Endothelial cell of umbilical vein (primary cell): Measurements from ENCODE around the gene NPTN. TPM values are rescaled to one million over a fixed set of nuclear protein-coding genes. Genes with fewer than 3 reads are reported as not detected.

ENCODE experiments used
- BruUV-seq: library from RNA; stranded (reverse); fragments of 400-500 nt; replicated peaks from 2 replicates; lab custom pipeline; 2021; lab: Mats Ljungman, UMichigan
- CTCF ChIA-PET: fragments of 300-600, 350-600 bp; sonication (Branson Sonifier 250); formaldehyde crosslinking; loops from one replicate; lab custom pipeline; 2021; ENCODE audit warnings: antibody characterized with exemption, inconsistent platforms; lab: Charles Lee
- POLR2A ChIA-PET: fragments of 300-600, 350-600 bp; sonication (Branson Sonifier 250); formaldehyde crosslinking; loops from one replicate; lab custom pipeline; 2021; ENCODE audit warnings: antibody characterized with exemption, inconsistent platforms; lab: Charles Lee
- DNase-seq: peaks from one replicate; pipeline ENCODE4 v3.0.0-alpha.2; 2011; ENCODE audit warnings: low read depth, low spot score
- FAIRE-seq: peaks from 2 replicates; lab custom pipeline; 2011; peaks lifted over from hg19 to GRCh38; lab: Jason Lieb, UNC
- H2AFZ ChIP-seq: 2 replicates; pipeline ENCODE4 v1.6.0; 2012; ENCODE audit warnings: low read depth, low read length, control low read depth, inconsistent platforms
- H3K27ac ChIP-seq: 2 replicates; pipeline ENCODE4 v1.5.1; 2011; ENCODE audit warnings: low read depth, mild to moderate bottlenecking, control low read depth, low read length, moderate library complexity; ENCODE audit not compliant: insufficient read depth
- H3K27me3 ChIP-seq, 2 experiments: 2 replicates each; pipeline versions ENCODE4 v1.6.0 to v1.6.1; 2011; ENCODE audit warnings: low read length in 2 of 2, mixed read lengths in 1 of 2; ENCODE audit not compliant: control insufficient read depth in 2 of 2, insufficient read depth in 2 of 2
- H3K36me3 ChIP-seq, 2 experiments: 2 replicates in 1 of 2; 3 replicates in 1 of 2; pipeline ENCODE4 v1.5.1; 2011; ENCODE audit warnings: low read length in 2 of 2, mild to moderate bottlenecking in 1 of 2, moderate library complexity in 1 of 2; ENCODE audit not compliant: control insufficient read depth in 2 of 2, insufficient read depth in 2 of 2; ENCODE audit errors: extremely low read depth in 1 of 2
- H3K4me1 ChIP-seq: 3 replicates; pipeline ENCODE4 v1.5.1; 2011; ENCODE audit warnings: mild to moderate bottlenecking, low read length; ENCODE audit not compliant: control insufficient read depth, insufficient read depth; ENCODE audit errors: extremely low read depth
- H3K4me2 ChIP-seq: 2 replicates; pipeline ENCODE4 v1.6.1; 2011; ENCODE audit warnings: low read length, control low read depth, mixed read lengths; ENCODE audit not compliant: insufficient read depth
- H3K4me3 ChIP-seq, 3 experiments: fragments of 200-600 bp in 1 of 3; sonication (generic), shearing (Covaris generic) in 1 of 3; replicated peaks in 1 of 3; 2 replicates each; pipeline ENCODE4 v1.5.1; 2011 to 2016; ENCODE audit warnings: control low read depth in 3 of 3, low read length in 3 of 3, mild to moderate bottlenecking in 2 of 3, inconsistent platforms in 1 of 3, low read depth in 1 of 3, moderate library complexity in 1 of 3; ENCODE audit not compliant: insufficient read depth in 1 of 3
- H3K79me2 ChIP-seq: 2 replicates; pipeline ENCODE4 v1.6.0; 2012; ENCODE audit warnings: low read length, inconsistent platforms; ENCODE audit not compliant: control insufficient read depth, insufficient read depth
- H3K9ac ChIP-seq: replicated peaks from 2 replicates; pipeline ENCODE3; 2011; ENCODE audit warnings: low read length, control low read depth; ENCODE audit not compliant: insufficient read depth; ENCODE audit errors: extremely low read depth
- H3K9me1 ChIP-seq: replicated peaks from 3 replicates; pipeline ENCODE4 v1.6.0; 2011; ENCODE audit warnings: mild to moderate bottlenecking, low read length; ENCODE audit not compliant: control insufficient read depth, insufficient read depth; ENCODE audit errors: extremely low read depth
- H3K9me3 ChIP-seq: replicated peaks from 2 replicates; pipeline ENCODE4 v1.5.1; 2012; ENCODE audit warnings: low read length, inconsistent platforms; ENCODE audit not compliant: control insufficient read depth, insufficient read depth
- H4K20me1 ChIP-seq: replicated peaks from 2 replicates; pipeline ENCODE3; 2011; ENCODE audit warnings: mild to moderate bottlenecking, low read length; ENCODE audit not compliant: control insufficient read depth, insufficient read depth; ENCODE audit errors: extremely low read depth
- EZH2 ChIP-seq: IDR thresholded peaks from 2 replicates; pipeline ENCODE4 v1.6.1; 2012; ENCODE audit warnings: borderline replicate concordance, low read depth, mild to moderate bottlenecking, moderate library complexity, low read length, inconsistent platforms; ENCODE audit not compliant: severe bottlenecking
- FOS ChIP-seq: IDR thresholded peaks from 2 replicates; pipeline ENCODE4 v1.6.1; 2011; ENCODE audit warnings: mild to moderate bottlenecking, low read length, moderate library complexity, borderline replicate concordance; ENCODE audit not compliant: insufficient read depth
- GATA2 ChIP-seq: IDR thresholded peaks from 2 replicates; pipeline ENCODE4 v1.7.0; 2011; ENCODE audit warnings: low read depth, mild to moderate bottlenecking, moderate library complexity, mixed read lengths, low read length; ENCODE audit not compliant: insufficient read length, insufficient read depth
- JUN ChIP-seq: IDR thresholded peaks from 2 replicates; pipeline ENCODE4 v1.6.1; 2011; ENCODE audit warnings: borderline replicate concordance, low read depth; ENCODE audit not compliant: insufficient read length, insufficient read depth
- MYC ChIP-seq: IDR thresholded peaks from one replicate; pipeline ENCODE4 v1.6.1; 2011; ENCODE audit warnings: mild to moderate bottlenecking, low read depth, low read length
- POLR2A ChIP-seq: IDR thresholded peaks from 2 replicates; pipeline ENCODE4 v1.6.1; 2012; ENCODE audit warnings: low read depth, mild to moderate bottlenecking, control low read depth, low read length
- POLR2AphosphoS5 ChIP-seq: IDR thresholded peaks from 2 replicates; pipeline ENCODE4 v1.6.1; 2012; ENCODE audit warnings: low read depth, mild to moderate bottlenecking, control low read depth, low read length, moderate library complexity; ENCODE audit not compliant: insufficient read depth
- dilution Hi-C: fragments of 300-500 bp; cut with MboI; formaldehyde crosslinking; loops from one replicate; pipeline ENCODE4 v1.15.0; 2019; ENCODE audit warnings: low sequenced_read_pairs; ENCODE audit not compliant: extremely low pct_ligation_motif_present
- intact Hi-C: fragments of 100-400 bp; cut with micrococcal nuclease; formaldehyde crosslinking; loops from one replicate; pipeline ENCODE4 v1.10.0; 2022
- polyA plus RNA-seq, 4 experiments: library from polyadenylated mRNA; depleted of rRNA in 3 of 4; stranded (reverse) in 3 of 4; unstranded in 1 of 4; fragments of >200 nt; gene quantifications; 2 replicates each; pipeline versions ENCODE4 v1.2.1 to v1.2.3, GENCODE V29; 2011 to 2012; ENCODE audit warnings: missing spikeins in 1 of 4
- total RNA-seq: library from RNA; stranded (reverse); gene quantifications from 2 replicates; pipeline ENCODE4 v1.2.3, GENCODE V29; 2021
- TF ChIP-seq, protein P1 (sequence below): IDR thresholded peaks from 2 replicates; pipeline ENCODE4 v1.6.1; 2011; ENCODE audit not compliant: insufficient read depth, insufficient read length
- TF ChIP-seq, protein P2 (sequence below), 2 donors: IDR thresholded peaks; 1 replicate in 1 of 2; 2 replicates in 1 of 2; pipeline ENCODE4 v1.5.1; 2011; ENCODE audit warnings: low read length in 2 of 2, mild to moderate bottlenecking in 2 of 2, moderate library complexity in 2 of 2, control low read depth in 1 of 2, inconsistent platforms in 1 of 2, low read depth in 1 of 2; ENCODE audit not compliant: insufficient read depth in 1 of 2; ENCODE audit errors: extremely low read depth in 1 of 2

Gene NPTN
- total and polyA plus RNA-seq, 2 donors (not counting 3 experiments of a cell fraction or from before 2014, with no cell fraction given): 77.4 to 81.3 TPM

DNA sequence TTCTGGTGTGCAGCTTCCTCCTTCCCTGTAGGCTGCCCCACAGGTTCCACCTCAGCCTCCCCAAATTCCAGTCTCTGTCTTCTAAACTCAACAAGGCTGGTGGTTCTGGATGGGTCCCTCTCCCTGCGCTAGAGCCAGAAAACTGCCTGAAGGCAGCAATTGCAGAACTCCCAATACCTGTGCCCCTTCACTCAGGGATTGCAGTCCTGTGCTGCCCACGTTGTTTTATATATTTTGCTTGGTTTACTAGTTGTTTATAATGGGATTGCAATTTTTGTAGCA is 14.8 kb upstream of the NPTN start:
- Histone ChIP-seq H2AFZ (no peak overlapping the region), H3K9me3 (no peaks in the 10 kb centered on the region), H3K36me3 (no peaks in the 10 kb centered on the region), H3K79me2 (no peaks in the 10 kb centered on the region), H3K27me3 (peaks cover 3 to 4% of the 10 kb centered on the region in 2 experiments), H3K9ac (no peak overlapping the region), H3K4me2 (no peak overlapping the region), H3K9me1 (no peaks in the 10 kb centered on the region), H3K4me1 (no peaks in the 10 kb centered on the region), H4K20me1 (no peaks in the 10 kb centered on the region), H3K27ac (no peak overlapping the region), H3K4me3 (no peak overlapping the region)
- CTCF ChIA-PET: interaction anchor here (0.7 kb wide), 1 partner anchor 12 kb away, joined by 4 read pairs; no protein-coding TSS in a partner anchor
- no peak for DNase-seq
- POLR2A ChIA-PET: no interaction called here
- no TSS peak for BruUV-seq
- no peak for FAIRE-seq
- TF ChIP-seq, protein P1, sequence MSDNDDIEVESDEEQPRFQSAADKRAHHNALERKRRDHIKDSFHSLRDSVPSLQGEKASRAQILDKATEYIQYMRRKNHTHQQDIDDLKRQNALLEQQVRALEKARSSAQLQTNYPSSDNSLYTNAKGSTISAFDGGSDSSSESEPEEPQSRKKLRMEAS: no peak
- no peak for TF ChIP-seq POLR2AphosphoS5
- TF ChIP-seq GATA2: no peak
- no peak for TF ChIP-seq POLR2A
- TF ChIP-seq JUN: no peak
- TF ChIP-seq, protein P2, sequence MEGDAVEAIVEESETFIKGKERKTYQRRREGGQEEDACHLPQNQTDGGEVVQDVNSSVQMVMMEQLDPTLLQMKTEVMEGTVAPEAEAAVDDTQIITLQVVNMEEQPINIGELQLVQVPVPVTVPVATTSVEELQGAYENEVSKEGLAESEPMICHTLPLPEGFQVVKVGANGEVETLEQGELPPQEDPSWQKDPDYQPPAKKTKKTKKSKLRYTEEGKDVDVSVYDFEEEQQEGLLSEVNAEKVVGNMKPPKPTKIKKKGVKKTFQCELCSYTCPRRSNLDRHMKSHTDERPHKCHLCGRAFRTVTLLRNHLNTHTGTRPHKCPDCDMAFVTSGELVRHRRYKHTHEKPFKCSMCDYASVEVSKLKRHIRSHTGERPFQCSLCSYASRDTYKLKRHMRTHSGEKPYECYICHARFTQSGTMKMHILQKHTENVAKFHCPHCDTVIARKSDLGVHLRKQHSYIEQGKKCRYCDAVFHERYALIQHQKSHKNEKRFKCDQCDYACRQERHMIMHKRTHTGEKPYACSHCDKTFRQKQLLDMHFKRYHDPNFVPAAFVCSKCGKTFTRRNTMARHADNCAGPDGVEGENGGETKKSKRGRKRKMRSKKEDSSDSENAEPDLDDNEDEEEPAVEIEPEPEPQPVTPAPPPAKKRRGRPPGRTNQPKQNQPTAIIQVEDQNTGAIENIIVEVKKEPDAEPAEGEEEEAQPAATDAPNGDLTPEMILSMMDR (IDR thresholded peaks at IDR 0.05; ENCODE audit: extremely low read depth in 1 of 2, insufficient read depth in 1 of 2, low read depth in 1 of 2, low read length in 2 of 2): no peak
- no peak for TF ChIP-seq FOS
- TF ChIP-seq MYC: no peak
- TF ChIP-seq EZH2: no peak
- dilution Hi-C loops: no loop called here
- intact Hi-C loops: no loop called here
